Ascending aorta (tissue), 2 donors: ENCODE measurements around the gene IDI2. TPM values are rescaled to one million over a fixed set of nuclear protein-coding genes. Genes with fewer than 3 reads are reported as not detected.

Experiments
- DNase-seq, 2 donors: peaks; one replicate each; pipeline ENCODE4 v3.0.0-alpha.2; 2019; ENCODE audit warnings: low spot score in 2 of 2
- H3K27ac ChIP-seq, 2 donors: fragments of 200-600 bp; sonication (generic); one replicate each; pipeline ENCODE4 v1.5.1; 2016 to 2017; ENCODE audit warnings: mild to moderate bottlenecking in 1 of 2
- H3K27me3 ChIP-seq: fragments of 200-600 bp; sonication (generic); one replicate; pipeline ENCODE4 v1.5.1; 2017
- H3K36me3 ChIP-seq, 2 donors: fragments of 200-600 bp; sonication (generic); one replicate each; pipeline ENCODE4 v1.5.1; 2016
- H3K4me1 ChIP-seq, 2 donors: fragments of 200-600 bp; sonication (generic); one replicate each; pipeline ENCODE4 v1.5.1; 2016 to 2017; ENCODE audit warnings: mild to moderate bottlenecking in 1 of 2
- H3K4me3 ChIP-seq, 2 donors: fragments of 200-600 bp; sonication (generic); one replicate each; pipeline ENCODE4 v1.5.1; 2016 to 2017; ENCODE audit warnings: mild to moderate bottlenecking in 1 of 2
- H3K9me3 ChIP-seq, 2 donors: fragments of 200-600 bp; sonication (generic); one replicate each; pipeline ENCODE4 v1.5.1; 2016
- intact Hi-C: fragments of 100-400 bp; cut with DNase I; formaldehyde crosslinking; loops from one replicate; pipeline ENCODE4 v1.15.1; 2023
- total RNA-seq: library from RNA; depleted of rRNA; stranded (reverse); fragments of >200 nt; gene quantifications from one replicate; pipeline ENCODE4 v1.1.0, GENCODE V29; 2016
- TF ChIP-seq, protein P1 (sequence below), 3 experiments: fragments of 200-600 bp in 2 of 3; fragments of 450-650 bp in 1 of 3; sonication (generic) in 2 of 3; IDR thresholded peaks; one replicate each; pipeline ENCODE4 v1.5.1; 2016 to 2019; ENCODE audit warnings: antibody characterized with exemption in 3 of 3, mild to moderate bottlenecking in 1 of 3, moderate library complexity in 1 of 3

IDI2 gene
- total RNA-seq, 1 donor from 2014 or later: not detected

DNA sequence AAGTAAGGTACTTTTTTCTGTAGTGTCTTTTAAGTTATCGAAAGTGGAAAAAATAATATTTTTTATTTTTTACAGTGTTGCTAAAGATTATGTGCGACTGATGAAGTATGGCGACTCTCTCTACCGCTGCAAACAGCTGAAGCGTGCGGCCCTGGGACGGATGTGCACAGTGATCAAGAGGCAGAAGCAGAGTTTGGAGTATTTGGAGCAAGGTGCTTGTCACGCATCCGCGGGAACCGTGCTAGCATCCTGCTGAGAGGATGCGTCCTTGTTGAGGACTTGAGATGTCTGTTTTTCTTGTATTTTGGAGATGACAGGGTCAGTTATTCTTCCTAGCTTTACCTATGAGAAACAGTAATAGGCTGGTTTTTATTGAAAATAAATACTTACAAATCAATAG, 29.6 kb downstream of the IDI2 start:
- no peak for DNase-seq
- intact Hi-C loops: no loop called here
- TF ChIP-seq, protein P1, sequence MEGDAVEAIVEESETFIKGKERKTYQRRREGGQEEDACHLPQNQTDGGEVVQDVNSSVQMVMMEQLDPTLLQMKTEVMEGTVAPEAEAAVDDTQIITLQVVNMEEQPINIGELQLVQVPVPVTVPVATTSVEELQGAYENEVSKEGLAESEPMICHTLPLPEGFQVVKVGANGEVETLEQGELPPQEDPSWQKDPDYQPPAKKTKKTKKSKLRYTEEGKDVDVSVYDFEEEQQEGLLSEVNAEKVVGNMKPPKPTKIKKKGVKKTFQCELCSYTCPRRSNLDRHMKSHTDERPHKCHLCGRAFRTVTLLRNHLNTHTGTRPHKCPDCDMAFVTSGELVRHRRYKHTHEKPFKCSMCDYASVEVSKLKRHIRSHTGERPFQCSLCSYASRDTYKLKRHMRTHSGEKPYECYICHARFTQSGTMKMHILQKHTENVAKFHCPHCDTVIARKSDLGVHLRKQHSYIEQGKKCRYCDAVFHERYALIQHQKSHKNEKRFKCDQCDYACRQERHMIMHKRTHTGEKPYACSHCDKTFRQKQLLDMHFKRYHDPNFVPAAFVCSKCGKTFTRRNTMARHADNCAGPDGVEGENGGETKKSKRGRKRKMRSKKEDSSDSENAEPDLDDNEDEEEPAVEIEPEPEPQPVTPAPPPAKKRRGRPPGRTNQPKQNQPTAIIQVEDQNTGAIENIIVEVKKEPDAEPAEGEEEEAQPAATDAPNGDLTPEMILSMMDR (IDR thresholded peaks at IDR 0.05): no peak

DNA sequence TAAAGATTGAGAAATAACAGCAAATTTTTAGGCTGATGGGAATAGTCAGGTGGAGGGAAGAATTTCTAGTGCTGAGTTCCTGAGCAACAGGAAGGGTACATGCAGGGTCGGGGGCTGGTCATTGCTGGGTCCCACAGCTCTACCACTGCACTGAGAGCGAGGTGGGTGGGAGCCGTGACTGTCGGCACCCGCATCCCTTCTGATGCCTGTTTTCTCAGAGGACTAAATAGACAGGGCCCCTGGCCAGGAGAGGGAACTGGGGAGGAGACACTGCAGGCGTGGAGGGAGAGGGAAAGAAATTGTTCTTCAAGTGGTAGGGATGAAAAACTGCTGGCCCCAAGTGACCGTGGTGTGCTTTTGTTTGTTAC, 30.1 kb downstream of the IDI2 start:
- H3K9me3 ChIP-seq: no peaks in the 10 kb centered on the region
- H3K4me1 ChIP-seq: no peaks in the 10 kb centered on the region
- TF ChIP-seq, protein P1 (IDR thresholded peaks at IDR 0.05): no peak
- H3K27me3 ChIP-seq: no peaks in the 10 kb centered on the region
- intact Hi-C loops: no loop called here
- DNase-seq: no peak
- H3K4me3 ChIP-seq: no peak overlapping the region
- H3K27ac ChIP-seq: no peak overlapping the region
- peaks cover 71 to 78% of the 10 kb centered on the region in 2 donors for H3K36me3 ChIP-seq

More for the DNA sequence above, 29.6 kb downstream of the IDI2 start:
- Histone ChIP-seq H3K36me3 (peaks cover 76 to 83% of the 10 kb centered on the region in 2 donors), H3K9me3 (no peaks in the 10 kb centered on the region), H3K4me1 (no peaks in the 10 kb centered on the region), H3K27ac (no peak overlapping the region), H3K27me3 (no peaks in the 10 kb centered on the region), H3K4me3 (no peak overlapping the region)

DNA sequence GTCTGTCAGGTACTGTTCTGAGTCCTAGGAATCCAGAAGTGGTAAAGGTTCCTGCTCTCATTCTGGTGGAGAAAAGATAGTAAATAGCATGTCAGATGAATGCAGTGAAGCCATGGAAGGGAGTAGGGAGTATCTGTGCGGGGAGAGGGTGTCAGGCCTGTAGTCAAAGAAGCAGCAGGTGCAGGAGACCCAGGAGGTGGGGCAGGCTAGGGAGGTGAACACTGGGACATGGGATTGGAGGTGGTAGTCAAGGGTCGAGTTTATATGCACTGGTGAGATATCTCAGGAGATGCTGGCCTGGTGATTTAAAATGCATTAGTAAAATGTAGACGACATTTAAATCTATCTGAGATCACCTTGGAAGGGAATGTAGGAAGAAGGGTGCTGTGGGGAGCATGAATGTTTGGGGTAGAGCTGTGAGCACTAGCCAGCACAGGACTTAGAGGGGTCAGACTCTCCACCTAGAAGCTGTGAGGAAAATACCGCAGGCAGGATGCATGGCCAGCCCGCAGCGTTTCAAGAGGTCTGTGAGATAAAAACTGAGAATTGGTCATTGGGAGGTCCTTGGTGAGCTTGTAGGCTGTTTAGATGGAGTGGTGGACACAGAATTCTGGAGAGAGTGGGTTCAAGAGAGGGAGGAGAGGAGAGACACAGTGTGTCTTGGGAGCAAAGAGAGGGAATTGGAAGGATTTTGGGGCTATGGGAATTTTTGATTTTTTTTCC, 30.7 kb downstream of the IDI2 start:
- Histone ChIP-seq H3K4me3 (no peak overlapping the region), H3K9me3 (no peaks in the 10 kb centered on the region), H3K36me3 (peaks cover 65 to 73% of the 10 kb centered on the region in 2 donors), H3K27me3 (no peaks in the 10 kb centered on the region), H3K4me1 (peaks cover 0 to under 1% of the 10 kb centered on the region in 2 donors), H3K27ac (no peak overlapping the region)
- TF ChIP-seq, protein P1 (IDR thresholded peaks at IDR 0.05): no peak
- intact Hi-C loops: no loop called here
- no peak for DNase-seq

DNA sequence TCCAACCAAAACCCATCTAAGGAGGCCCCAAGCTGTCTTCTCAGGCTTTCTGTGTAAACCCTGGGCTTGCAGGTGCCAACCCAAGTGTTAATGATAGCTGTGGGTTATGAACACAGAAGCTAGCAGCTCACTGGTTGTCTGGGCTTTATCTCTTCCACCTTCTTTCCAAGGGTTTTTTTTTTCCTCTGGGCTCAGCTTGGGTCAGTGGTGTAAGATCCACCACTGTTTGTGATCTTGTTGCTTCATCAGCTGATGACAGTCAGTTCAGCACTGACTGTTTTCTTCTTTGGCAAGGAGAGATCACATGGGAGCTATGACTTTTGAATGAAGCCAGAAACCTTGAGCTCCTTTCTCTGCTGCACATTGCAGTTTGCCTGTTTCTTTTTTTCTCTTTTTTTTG, 32.8 kb downstream of the IDI2 start:
- H3K36me3 ChIP-seq: peaks cover 44 to 51% of the 10 kb centered on the region in 2 donors
- intact Hi-C loops: no loop called here

DNA sequence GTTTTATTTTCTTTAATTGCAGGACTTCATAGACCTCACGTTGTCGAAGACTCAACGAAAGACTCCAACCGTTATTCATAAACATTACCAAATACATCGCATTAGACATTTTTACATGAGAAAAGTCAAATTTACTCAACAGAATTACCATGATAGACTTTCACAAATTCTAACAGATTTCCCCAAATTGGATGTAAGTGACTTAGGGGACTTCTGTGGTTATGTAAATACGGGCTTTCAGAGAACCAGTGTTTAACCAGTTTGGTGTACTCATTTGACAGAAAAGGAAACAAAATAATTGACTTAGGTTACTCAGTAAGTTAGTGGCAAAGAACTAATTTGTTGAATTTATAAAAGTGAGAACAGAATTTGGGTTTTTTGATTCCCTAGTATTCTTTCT, 33.2 kb downstream of the IDI2 start:
- H3K4me3 ChIP-seq: no peak overlapping the region
- no peaks in the 10 kb centered on the region for H3K27me3 ChIP-seq
- peaks cover 5 to 10% of the 10 kb centered on the region in 2 donors for H3K4me1 ChIP-seq
- peaks cover 40 to 47% of the 10 kb centered on the region in 2 donors for H3K36me3 ChIP-seq
- intact Hi-C loops: no loop called here
- no peak for DNase-seq
- TF ChIP-seq, protein P1 (IDR thresholded peaks at IDR 0.05): no peak
- H3K27ac ChIP-seq: no peak overlapping the region
- H3K9me3 ChIP-seq: no peaks in the 10 kb centered on the region

More for the DNA sequence above, 32.8 kb downstream of the IDI2 start:
- Histone ChIP-seq H3K4me1 (peaks cover 3 to 9% of the 10 kb centered on the region in 2 donors), H3K9me3 (no peaks in the 10 kb centered on the region), H3K27ac (no peak overlapping the region), H3K4me3 (no peak overlapping the region), H3K27me3 (no peaks in the 10 kb centered on the region)
- TF ChIP-seq, protein P1 (IDR thresholded peaks at IDR 0.05): no peak
- DNase-seq: no peak
